DND-41 (cell line): ENCODE results near the gene CELF1.
A peak's percentile ranks its signal among the peaks of the same experiment; 100 is the strongest.

Experiments
- ATAC-seq: fragments of 200-7000 bp; cut with Tn5 transposase; 3 replicates; pipeline ENCODE4 v1.9.1; 2021; ENCODE audit warnings: low read depth; ENCODE audit not compliant: insufficient read depth
- DNase-seq: peaks from one replicate; pipeline ENCODE4 v3.0.0-alpha.2; 2020
- H2AFZ ChIP-seq: 2 replicates; pipeline ENCODE4 v1.6.0; 2012; ENCODE audit warnings: low read depth, low read length
- H3K27ac ChIP-seq: 2 replicates; pipeline ENCODE4 v1.5.1; 2012; ENCODE audit warnings: low read length, inconsistent platforms
- H3K27me3 ChIP-seq: fragments of 200-600 bp; sonication (generic); 2 replicates; pipeline ENCODE4 v1.6.0; 2012; ENCODE audit warnings: low read length, mild to moderate bottlenecking, inconsistent platforms; ENCODE audit not compliant: insufficient read depth, poor library complexity
- H3K36me3 ChIP-seq: 2 replicates; pipeline ENCODE4 v1.5.1; 2012; ENCODE audit warnings: low read length, inconsistent platforms; ENCODE audit not compliant: insufficient read depth
- H3K4me1 ChIP-seq: 2 replicates; pipeline ENCODE4 v1.5.1; 2012; ENCODE audit warnings: mild to moderate bottlenecking, low read length; ENCODE audit not compliant: insufficient read depth
- H3K4me2 ChIP-seq: 2 replicates; pipeline ENCODE4 v1.6.0; 2012; ENCODE audit warnings: mild to moderate bottlenecking, moderate library complexity, low read length, inconsistent platforms; ENCODE audit not compliant: insufficient read depth
- H3K4me3 ChIP-seq, 2 experiments: fragments of 200-600 bp in 1 of 2; shearing (Covaris generic) in 1 of 2; 2 replicates each; pipeline ENCODE4 v1.5.1; 2012 to 2016; ENCODE audit warnings: inconsistent platforms in 2 of 2, low read length in 2 of 2, mild to moderate bottlenecking in 2 of 2, low read depth in 1 of 2, moderate library complexity in 1 of 2
- H3K79me2 ChIP-seq: 2 replicates; pipeline ENCODE4 v1.6.0; 2012; ENCODE audit warnings: low read length, inconsistent platforms; ENCODE audit not compliant: insufficient read depth
- H3K9ac ChIP-seq: 2 replicates; pipeline ENCODE4 v1.6.0; 2012; ENCODE audit warnings: low read depth, mild to moderate bottlenecking, inconsistent platforms, low read length, moderate library complexity
- H3K9me3 ChIP-seq: 2 replicates; pipeline ENCODE4 v1.5.1; 2012; ENCODE audit warnings: low read length, moderate library complexity, mild to moderate bottlenecking, inconsistent platforms; ENCODE audit not compliant: insufficient read depth, severe bottlenecking
- H4K20me1 ChIP-seq: 2 replicates; pipeline ENCODE4 v1.6.0; 2012; ENCODE audit warnings: low read length; ENCODE audit not compliant: insufficient read depth
- CTCF ChIP-seq: IDR thresholded peaks from 2 replicates; pipeline ENCODE4 v1.5.1; 2012; ENCODE audit warnings: borderline replicate concordance, low read length, moderate library complexity, mild to moderate bottlenecking; ENCODE audit not compliant: poor library complexity, severe bottlenecking; ENCODE audit errors: extremely low read depth
- EZH2 ChIP-seq: IDR thresholded peaks from 3 replicates; pipeline ENCODE4 v1.6.1; 2012; ENCODE audit warnings: borderline replicate concordance, low read depth, mild to moderate bottlenecking, moderate library complexity, low read length, inconsistent platforms; ENCODE audit not compliant: severe bottlenecking

CELF1 gene

DNA sequence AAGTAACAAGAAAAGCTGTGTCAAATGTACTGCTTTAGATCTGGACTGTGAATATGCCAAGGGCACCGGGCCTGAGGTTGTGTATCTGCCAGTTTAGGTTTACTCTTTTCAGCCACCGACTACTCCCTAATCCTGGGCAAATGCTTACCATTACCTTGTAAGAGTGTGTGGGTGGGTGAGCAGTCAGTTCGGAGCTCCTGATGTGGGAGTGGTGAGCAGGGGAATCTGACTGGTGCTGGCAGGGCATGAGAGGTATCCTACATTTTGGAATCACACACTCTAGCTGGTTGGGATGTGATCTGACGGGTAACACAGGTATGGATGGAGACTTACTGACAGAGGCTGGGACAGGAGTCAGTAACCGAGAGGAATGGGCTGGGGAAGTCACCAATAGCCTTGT is 30.9 kb upstream of the CELF1 start:
- Histone ChIP-seq H3K4me3 (no peak overlapping the region), H3K9ac (no peak overlapping the region), H3K27ac (no peak overlapping the region), H2AFZ (no peak overlapping the region), H3K9me3 (no peaks in the 10 kb centered on the region), H3K27me3 (no peaks in the 10 kb centered on the region), H4K20me1 (peaks cover 8% of the 10 kb centered on the region; the same call in 1 of the 2 replicates), H3K4me2 (no peak overlapping the region), H3K79me2 (peaks cover 30% of the 10 kb centered on the region), H3K4me1 (peaks cover 25% of the 10 kb centered on the region), H3K36me3 (peaks cover 61% of the 10 kb centered on the region)
- no peak for ATAC-seq
- no peak for DNase-seq
- no peak for TF ChIP-seq CTCF
- no peak for TF ChIP-seq EZH2

DNA sequence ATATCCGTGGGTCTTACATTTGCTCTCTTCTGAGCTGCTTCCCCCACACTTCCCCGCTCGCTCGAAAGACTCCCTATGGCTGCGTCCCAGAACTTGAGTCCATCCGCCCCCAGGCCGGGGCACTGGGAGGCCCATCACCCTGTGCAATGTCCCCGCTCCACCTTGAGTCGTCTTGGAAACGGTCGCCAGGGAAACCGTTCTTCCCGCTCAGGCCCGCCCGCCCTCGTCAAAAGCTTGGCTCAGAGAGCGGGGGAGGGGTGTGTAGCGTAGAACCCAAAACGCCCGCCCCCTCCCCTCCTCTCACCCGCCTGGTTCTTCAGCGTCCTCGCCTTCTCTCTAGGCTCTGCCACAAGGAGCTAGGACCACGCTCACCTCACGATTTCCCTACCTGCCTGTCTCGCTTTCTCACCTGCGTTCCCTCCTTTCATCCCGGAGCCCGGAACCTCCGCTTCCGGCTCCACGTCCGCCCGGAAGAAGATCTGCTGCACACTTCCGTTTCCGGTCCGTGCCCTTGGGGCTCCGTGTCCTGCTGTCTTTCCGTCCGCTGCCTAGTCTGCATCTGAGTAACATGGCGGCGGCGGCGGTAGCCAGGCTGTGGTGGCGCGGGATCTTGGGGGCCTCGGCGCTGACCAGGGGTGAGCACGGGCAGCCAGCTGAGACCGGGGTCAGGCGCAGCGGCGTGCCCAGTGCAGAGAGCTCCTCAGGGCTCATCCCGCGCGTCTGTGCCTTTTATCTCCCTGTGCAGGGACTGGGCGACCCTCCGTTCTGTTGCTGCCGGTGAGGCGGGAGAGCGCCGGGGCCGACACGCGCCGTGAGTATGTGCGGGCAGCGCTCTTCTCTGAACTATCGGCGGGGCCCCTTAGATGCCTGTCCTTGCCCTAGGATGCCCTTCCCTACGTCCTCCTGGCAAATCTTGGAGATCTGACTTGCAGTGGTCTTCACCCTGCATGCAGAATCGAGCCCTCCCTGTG is 25.9 kb upstream of the CELF1 start, which contains the start of the genes KBTBD4 and NDUFS3:
Gene KBTBD4 (minus strand): TSS at position 447 of the 971 bp plus-strand sequence. CDS start 19 bp downstream, at position 428.
Gene NDUFS3 (plus strand): TSS at position 551 of the 971 bp plus-strand sequence. CDS start 18 bp downstream, at position 569.
- Histone ChIP-seq H3K9me3 (no peaks in the 10 kb centered on the region), H3K36me3 (peaks cover 78% of the 10 kb centered on the region), H3K4me1 (peaks cover 42% of the 10 kb centered on the region), H4K20me1 (peaks cover 7% of the 10 kb centered on the region; the same call in 1 of the 2 replicates), H3K27me3 (no peaks in the 10 kb centered on the region), H3K79me2 (peaks cover 65% of the 10 kb centered on the region), H3K4me2 (peak within 1 kb of the TSS; percentile 97), H3K4me3 (peak within 1 kb of the TSS; percentile 89 to 95), H3K9ac (peak within 1 kb of the TSS; percentile 89), H3K27ac (peak within 1 kb of the TSS; percentile 96), H2AFZ (peak within 1 kb of the TSS; percentile 97)
- TF ChIP-seq CTCF: no peak
- TF ChIP-seq EZH2: no peak
- ATAC-seq: peak; percentile 92
- peak; percentile 88 for DNase-seq

GRCh38 chr11:47577460-47578041 is 24.6 kb upstream of the CELF1 start:
- Histone ChIP-seq H3K27me3 (no peaks in the 10 kb centered on the region), H3K9ac (peak overlapping the region; percentile 89), H3K27ac (peak overlapping the region; percentile 96; the same call in 1 of the 2 replicates), H2AFZ (no peak overlapping the region), H3K4me3 (peak overlapping the region; percentile 89 to 95; a peak in 3 of 4 replicates), H3K9me3 (no peaks in the 10 kb centered on the region), H3K4me1 (peaks cover 44% of the 10 kb centered on the region), H3K4me2 (peak overlapping the region; percentile 97), H3K79me2 (peaks cover 77% of the 10 kb centered on the region), H3K36me3 (peaks cover 78% of the 10 kb centered on the region), H4K20me1 (peaks cover 10% of the 10 kb centered on the region; the same call in 1 of the 2 replicates)
- no peak for ATAC-seq
- no peak for DNase-seq
- TF ChIP-seq CTCF (no peak), EZH2 (no peak)
